ENCODE results near the gene REEP5.

GRCh38 chr5:112917453-112917995 is 4.5 kb downstream of the REEP5 start:
- peak in 1 of 6 experiments; percentile 14 for TF ChIP-seq CTCF (IDR thresholded peaks at IDR 0.05)
- no peak for TF ChIP-seq POLR2A (IDR thresholded peaks at IDR 0.05)

Data from esophagus squamous epithelium (tissue), 4 donors.